Mesodermal cell (in vitro differentiated cells): Measurements from ENCODE around the gene GRIK1.

Experiments used
- H3K27ac ChIP-seq: 2 replicates; pipeline ENCODE4 v1.7.0; 2013; ENCODE audit warnings: mild to moderate bottlenecking, low read depth, low read length, moderate library complexity; ENCODE audit not compliant: severe bottlenecking
- H3K36me3 ChIP-seq: 2 replicates; pipeline ENCODE4 v1.7.1; 2013; ENCODE audit warnings: mild to moderate bottlenecking, low read length, moderate library complexity; ENCODE audit not compliant: control insufficient read depth, insufficient read depth
- H3K4me1 ChIP-seq: one replicate; pipeline ENCODE4 v1.7.1; 2013; ENCODE audit warnings: mild to moderate bottlenecking, low read length; ENCODE audit not compliant: insufficient read depth, control insufficient read depth, poor library complexity, severe bottlenecking
- H3K4me3 ChIP-seq: 2 replicates; pipeline ENCODE4 v1.7.0; 2013; ENCODE audit warnings: low read length, control low read depth, mild to moderate bottlenecking; ENCODE audit not compliant: insufficient read depth, poor library complexity, severe bottlenecking; ENCODE audit errors: extremely low read depth
- H3K9me3 ChIP-seq: 2 replicates; pipeline ENCODE4 v1.7.1; 2013; ENCODE audit warnings: mild to moderate bottlenecking, low read length, moderate library complexity; ENCODE audit not compliant: control insufficient read depth
- WGBS, 2 experiments: methylation state at CpG; one replicate each; pipeline ENCODE4 v1.1.5; 2013; ENCODE audit warnings: missing lambda C conversion rate in 2 of 2; ENCODE audit not compliant: insufficient coverage in 2 of 2; 5-methylcytosine and 5-hydroxymethylcytosine counted together

The GRIK1 gene

GRCh38 chr21:29817450-29817849, 122.3 kb downstream of the GRIK1 start:
- Histone ChIP-seq H3K9me3 (no peaks in the 10 kb centered on the region), H3K4me1 (no peaks in the 10 kb centered on the region), H3K27ac (no peak overlapping the region), H3K36me3 (no peaks in the 10 kb centered on the region), H3K4me3 (no peak overlapping the region)
- WGBS, 2 experiments, result 80 to 96% methylated on average over 1 to 2 of the region's 3 CpGs

- H3K36me3 ChIP-seq, result no peaks in the 10 kb centered on the region
- 66 to 89% methylated on average over 2 to 3 of the region's 3 CpGs for WGBS, 2 experiments
- H3K27ac ChIP-seq, result no peak overlapping the region
- no peaks in the 10 kb centered on the region for H3K4me1 ChIP-seq
- no peak overlapping the region for H3K4me3 ChIP-seq
- H3K9me3 ChIP-seq, result no peaks in the 10 kb centered on the region
These were observed 126.8 kb downstream of the GRIK1 start for GRCh38 chr21:29812947-29813346.

DNA sequence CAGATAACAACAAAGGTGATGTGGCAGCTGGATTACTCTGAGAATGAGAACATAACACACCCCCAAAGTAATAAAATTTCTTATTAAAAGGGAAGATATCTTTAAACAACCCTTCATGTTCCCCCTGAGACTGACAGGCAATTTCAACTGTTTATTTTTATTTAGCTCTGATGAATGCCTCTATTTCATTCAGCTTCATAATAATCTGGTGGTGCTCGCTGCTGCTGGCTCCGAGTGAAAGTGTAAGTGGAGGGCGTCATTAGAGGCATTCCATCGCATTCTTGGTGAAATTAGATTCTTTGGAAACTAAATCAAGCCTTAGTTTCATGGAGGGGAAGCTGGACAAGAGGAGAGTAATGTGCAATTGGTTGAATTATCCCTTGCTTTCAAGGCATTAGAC, 128.9 kb downstream of the GRIK1 start:
- H3K27ac ChIP-seq, result no peak overlapping the region
- no peaks in the 10 kb centered on the region for H3K36me3 ChIP-seq
- no peaks in the 10 kb centered on the region for H3K9me3 ChIP-seq
- H3K4me3 ChIP-seq, result no peak overlapping the region
- no peaks in the 10 kb centered on the region for H3K4me1 ChIP-seq
- 87 to 92% methylated on average over 4 of the region's 4 CpGs for WGBS, 2 experiments

GRCh38 chr21:29808153-29808552, 131.6 kb downstream of the GRIK1 start:
- WGBS, 2 experiments, result 80 to 100% methylated on average over 1 of the region's 2 CpGs
- H3K36me3 ChIP-seq, result no peaks in the 10 kb centered on the region
- no peak overlapping the region for H3K27ac ChIP-seq

GRCh38 chr21:29805105-29805504, 134.7 kb downstream of the GRIK1 start:
- 90 to 100% methylated on average over 1 of the region's 1 CpG for WGBS, 2 experiments
- Histone ChIP-seq H3K4me1 (no peaks in the 10 kb centered on the region), H3K27ac (no peak overlapping the region), H3K4me3 (no peak overlapping the region), H3K9me3 (no peaks in the 10 kb centered on the region), H3K36me3 (no peaks in the 10 kb centered on the region)

More at GRCh38 chr21:29808153-29808552, 131.6 kb downstream of the GRIK1 start:
- no peaks in the 10 kb centered on the region for H3K9me3 ChIP-seq
- H3K4me1 ChIP-seq, result no peaks in the 10 kb centered on the region
- H3K4me3 ChIP-seq, result no peak overlapping the region

DNA sequence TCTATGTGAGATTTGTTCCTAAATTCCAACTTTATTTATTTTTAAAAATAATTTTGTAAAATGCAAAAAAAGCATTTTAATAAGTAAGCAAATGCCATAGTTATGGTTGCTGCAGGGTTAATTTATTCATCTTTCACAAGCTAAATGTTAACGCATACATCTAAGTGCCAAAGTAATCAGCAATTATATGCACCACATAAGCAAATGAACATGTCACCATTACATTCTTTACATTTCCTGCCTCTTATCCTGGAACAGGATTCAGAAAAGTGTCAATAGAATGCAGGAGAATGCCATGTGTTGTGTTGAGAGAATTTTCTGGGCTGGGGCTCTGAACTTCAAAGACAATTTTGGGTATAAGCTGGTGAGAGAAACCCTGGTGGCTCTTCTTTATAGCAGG, 136.6 kb downstream of the GRIK1 start:
- H3K27ac ChIP-seq, result no peak overlapping the region
- H3K9me3 ChIP-seq, result no peaks in the 10 kb centered on the region
- H3K4me1 ChIP-seq, result no peaks in the 10 kb centered on the region
- H3K4me3 ChIP-seq, result no peak overlapping the region
- H3K36me3 ChIP-seq, result no peaks in the 10 kb centered on the region
- WGBS, 2 experiments, result 100% methylated on average over 1 of the region's 1 CpG

- no peak overlapping the region for H3K4me3 ChIP-seq
- WGBS, 2 experiments, result 90% methylated on average over 2 of the region's 4 CpGs; no CpG with 5 or more reads in 1 of the 2 experiments
These were observed 138.7 kb downstream of the GRIK1 start for GRCh38 chr21:29801122-29801521.

DNA sequence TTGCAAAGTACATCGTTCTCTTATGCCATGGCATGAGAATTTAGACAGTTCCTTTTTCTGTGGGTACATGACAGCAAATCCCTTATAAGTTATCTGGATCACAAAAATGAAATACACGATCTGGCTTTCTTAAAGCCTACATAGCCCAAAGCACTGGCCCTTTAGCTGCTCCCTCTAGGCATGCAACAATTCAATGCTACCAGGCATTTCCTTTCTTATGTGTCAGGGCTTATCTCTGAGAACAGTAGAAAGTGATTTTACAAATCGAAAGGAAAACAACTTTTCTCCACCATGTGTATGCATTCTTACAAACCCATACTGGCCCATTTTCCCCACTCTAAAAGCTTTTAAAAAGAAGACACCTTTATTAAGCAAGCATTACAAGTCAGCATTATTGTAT, 139.7 kb downstream of the GRIK1 start:
- Histone ChIP-seq H3K27ac (no peak overlapping the region), H3K36me3 (no peaks in the 10 kb centered on the region)
- 81 to 100% methylated on average over 1 to 2 of the region's 3 CpGs for WGBS, 2 experiments

More at GRCh38 chr21:29801122-29801521, 138.7 kb downstream of the GRIK1 start:
- H3K4me1 ChIP-seq, result no peaks in the 10 kb centered on the region
- no peak overlapping the region for H3K27ac ChIP-seq
- H3K9me3 ChIP-seq, result no peaks in the 10 kb centered on the region
- no peaks in the 10 kb centered on the region for H3K36me3 ChIP-seq

DNA sequence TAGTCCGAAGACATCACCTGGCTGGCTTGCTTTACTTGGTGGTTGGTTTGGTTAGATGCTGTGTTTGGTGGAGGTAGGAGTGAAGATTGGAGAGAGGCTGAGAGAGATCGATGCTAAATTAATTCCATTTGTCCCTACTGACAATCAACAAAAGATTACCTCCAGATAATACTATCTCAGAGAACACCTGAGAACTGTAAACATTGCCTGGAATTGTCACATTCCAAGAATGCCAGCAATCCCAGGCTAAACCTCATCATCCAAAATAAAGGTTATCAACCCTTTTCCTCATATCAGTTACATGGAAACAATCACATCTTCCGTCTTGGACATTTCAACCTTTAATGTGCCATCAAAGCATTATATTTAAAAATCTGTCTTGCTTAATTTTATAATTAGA, 141.0 kb downstream of the GRIK1 start:
- 100% methylated on average over 1 of the region's 3 CpGs; no CpG with 5 or more reads in 1 of the 2 experiments for WGBS, 2 experiments
- no peaks in the 10 kb centered on the region for H3K9me3 ChIP-seq
- no peak overlapping the region for H3K4me3 ChIP-seq
- H3K36me3 ChIP-seq, result no peaks in the 10 kb centered on the region
- no peaks in the 10 kb centered on the region for H3K4me1 ChIP-seq
- H3K27ac ChIP-seq, result no peak overlapping the region

More for the DNA sequence above, 139.7 kb downstream of the GRIK1 start:
- Histone ChIP-seq H3K4me1 (no peaks in the 10 kb centered on the region), H3K4me3 (no peak overlapping the region), H3K9me3 (no peaks in the 10 kb centered on the region)

DNA sequence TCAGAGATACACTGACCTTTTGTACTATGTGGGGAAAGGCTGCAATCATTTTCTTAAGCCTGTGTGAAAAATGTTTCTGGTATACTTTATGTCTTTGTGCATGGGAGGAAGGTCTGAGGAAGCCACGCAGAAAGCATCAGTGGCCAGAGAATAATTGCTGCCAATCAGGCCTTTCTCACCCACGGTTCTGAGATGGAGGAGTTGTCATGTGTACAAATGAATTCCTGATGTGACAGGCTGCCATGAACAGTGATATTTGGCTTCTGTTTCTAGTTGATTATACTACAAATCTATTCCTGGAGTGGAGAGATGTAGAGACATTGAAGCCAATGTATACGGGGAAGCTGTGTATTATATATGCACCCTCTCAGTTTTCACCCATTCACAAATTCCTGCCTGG, 142.6 kb downstream of the GRIK1 start:
- H3K36me3 ChIP-seq, result no peaks in the 10 kb centered on the region
- no peak overlapping the region for H3K27ac ChIP-seq
- no peaks in the 10 kb centered on the region for H3K4me1 ChIP-seq
- 100% methylated on average over 2 of the region's 3 CpGs; no CpG with 5 or more reads in 1 of the 2 experiments for WGBS, 2 experiments
- H3K9me3 ChIP-seq, result no peaks in the 10 kb centered on the region
- no peak overlapping the region for H3K4me3 ChIP-seq

- H3K4me1 ChIP-seq, result no peaks in the 10 kb centered on the region
- H3K27ac ChIP-seq, result no peak overlapping the region
- H3K9me3 ChIP-seq, result no peaks in the 10 kb centered on the region
- H3K4me3 ChIP-seq, result no peak overlapping the region
- no CpG with 5 or more reads among the region's 4 CpGs for WGBS, 2 experiments
- H3K36me3 ChIP-seq, result no peaks in the 10 kb centered on the region
These were observed 146.1 kb downstream of the GRIK1 start for GRCh38 chr21:29793712-29794111.
